Activated T-helper 1 cell treated with anti-CD3 and anti-CD28 coated beads, Interleukin-2, amount 50 U/mL, for 16 hours (primary cell): Measurements from ENCODE around the gene AMBRA1.
A peak's percentile ranks its signal among the peaks of the same experiment; 100 is the strongest.
"Not testable (repeated sequence)": the region's sequence is repeated elsewhere in the genome, so short reads cannot be mapped to it uniquely, and the experiment has no call there.

Source experiments
- DNase-seq, 2 donors: peaks; one replicate each; pipeline ENCODE4 v3.0.0-alpha.2; 2020; ENCODE audit warnings: low read depth in 1 of 2, low spot score in 1 of 2

The AMBRA1 gene

DNA sequence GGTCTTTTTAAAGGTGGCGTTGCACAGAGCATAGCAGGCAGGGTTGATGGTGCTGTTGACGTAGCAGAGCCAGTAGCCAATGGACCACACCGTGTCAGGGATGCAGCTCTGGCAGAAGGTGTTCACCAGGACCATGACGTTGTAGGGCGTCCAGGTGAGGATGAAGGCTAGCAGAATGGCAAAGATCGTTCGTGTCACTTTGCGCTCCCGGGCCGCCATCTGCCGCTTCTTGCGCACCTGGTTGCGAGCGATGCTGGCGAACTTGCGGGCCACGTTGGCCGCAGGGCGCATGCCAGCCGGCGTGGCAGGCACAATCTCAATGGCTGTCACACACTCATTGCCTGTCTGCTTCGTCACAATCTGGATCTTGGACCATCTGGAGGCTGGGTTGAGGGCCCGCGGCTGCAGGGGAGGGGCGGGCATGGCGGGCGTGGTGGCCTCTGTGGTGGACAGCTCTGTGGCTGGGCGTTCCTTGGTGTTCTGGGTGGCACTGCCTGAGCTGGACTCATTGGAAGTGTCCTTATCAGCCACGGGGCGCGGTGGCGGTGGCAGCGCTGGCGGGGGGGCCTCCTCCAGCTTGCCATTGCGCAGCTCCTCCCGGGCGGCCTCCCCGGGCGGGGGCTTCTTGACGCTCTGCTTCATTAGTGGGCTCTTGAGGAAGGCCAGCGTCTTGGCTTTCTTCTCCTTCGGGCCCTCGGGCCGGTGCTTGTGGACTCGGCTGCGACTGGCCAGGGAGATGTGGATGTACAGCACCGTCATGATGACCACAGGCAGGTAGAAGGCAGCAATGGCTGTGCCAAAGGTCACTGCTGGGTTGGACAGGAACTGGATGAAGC, 208.4 kb downstream of the AMBRA1 start:
- DNase-seq = no peak

DNA sequence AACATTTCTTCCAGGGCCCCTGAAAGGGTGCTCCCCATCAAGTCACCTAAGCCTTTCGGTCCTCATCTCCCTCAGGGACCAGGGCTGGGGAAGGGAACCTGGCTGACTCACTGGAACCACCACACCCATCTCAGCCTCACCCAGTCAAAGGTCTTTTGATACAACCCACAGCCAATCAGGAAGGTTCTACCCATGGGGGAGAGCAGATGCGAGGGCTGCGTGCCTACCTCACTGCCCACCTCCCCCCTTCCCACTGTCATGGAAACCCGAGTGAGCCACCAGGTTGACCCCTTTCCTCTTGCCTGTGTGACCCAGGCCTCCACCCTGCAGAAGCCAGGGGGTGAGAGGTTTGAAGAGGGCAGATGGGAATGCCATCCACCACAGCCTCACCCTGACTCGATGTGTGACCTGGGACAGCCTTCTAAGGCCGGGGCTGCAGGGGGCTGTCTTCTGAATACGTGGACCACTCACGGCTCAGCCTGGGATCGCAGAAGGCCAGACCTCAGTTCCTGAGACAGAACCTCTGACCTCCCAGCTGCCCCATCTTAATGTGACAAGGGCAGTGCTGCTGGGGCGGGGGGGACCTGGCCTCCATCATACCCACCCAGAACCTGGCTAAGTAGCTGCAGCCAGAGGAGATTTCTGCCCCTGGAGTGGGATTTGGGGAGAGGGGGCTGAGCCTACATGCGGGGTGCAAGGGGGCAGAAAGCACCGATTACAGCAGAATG, 209.7 kb downstream of the AMBRA1 start:
- DNase-seq = no peak

GRCh38 chr11:46383404-46383758, 210.4 kb downstream of the AMBRA1 start:
- DNase-seq = no peak

- no peak for DNase-seq
Measured at GRCh38 chr11:46382646-46383403, 211.0 kb downstream of the AMBRA1 start.

GRCh38 chr11:46381819-46382645, 211.8 kb downstream of the AMBRA1 start:
- no peak for DNase-seq

DNA sequence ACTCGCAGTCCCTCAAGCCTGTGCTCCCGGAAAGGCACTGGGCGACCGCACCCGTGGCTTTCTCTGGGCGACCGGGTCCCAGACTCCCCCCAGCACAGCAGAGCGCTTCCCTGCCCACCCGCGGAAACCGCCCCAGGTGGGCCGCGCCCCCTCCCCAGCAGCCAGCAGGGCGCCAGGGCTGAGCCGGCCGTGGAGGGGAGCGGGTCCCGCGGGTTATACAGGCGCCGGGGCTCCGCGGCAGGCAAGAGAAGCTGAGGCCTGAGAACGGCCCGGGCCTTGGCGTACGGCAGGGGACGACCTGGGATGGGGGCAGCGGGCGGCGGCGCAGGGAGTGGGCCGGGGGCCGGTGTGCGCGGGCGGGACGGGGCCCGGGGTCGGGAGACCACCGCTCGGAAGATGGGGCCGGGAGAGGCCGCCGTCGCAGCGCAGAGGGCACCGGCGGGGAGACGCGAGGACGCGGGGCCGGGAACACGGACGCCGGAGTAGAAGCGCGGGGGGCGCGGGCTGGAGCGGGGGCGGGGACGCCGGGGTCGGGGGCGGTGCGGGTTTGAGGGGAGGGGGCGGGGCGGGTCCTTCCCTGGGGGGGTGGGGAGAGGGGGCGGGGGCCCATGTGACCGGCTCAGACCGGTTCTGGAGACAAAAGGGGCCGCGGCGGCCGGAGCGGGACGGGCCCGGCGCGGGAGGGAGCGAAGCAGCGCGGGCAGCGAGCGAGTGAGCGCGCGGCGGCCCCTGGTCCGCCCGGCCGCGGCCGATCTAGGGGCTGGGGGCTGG, 212.6 kb downstream of the AMBRA1 start, which contains the start of gene MDK:
TSS of gene MDK (plus strand) at position 622 of the 771 bp plus-strand sequence. CDS start 389 bp downstream, outside the sequence.
- no peak for DNase-seq

DNA sequence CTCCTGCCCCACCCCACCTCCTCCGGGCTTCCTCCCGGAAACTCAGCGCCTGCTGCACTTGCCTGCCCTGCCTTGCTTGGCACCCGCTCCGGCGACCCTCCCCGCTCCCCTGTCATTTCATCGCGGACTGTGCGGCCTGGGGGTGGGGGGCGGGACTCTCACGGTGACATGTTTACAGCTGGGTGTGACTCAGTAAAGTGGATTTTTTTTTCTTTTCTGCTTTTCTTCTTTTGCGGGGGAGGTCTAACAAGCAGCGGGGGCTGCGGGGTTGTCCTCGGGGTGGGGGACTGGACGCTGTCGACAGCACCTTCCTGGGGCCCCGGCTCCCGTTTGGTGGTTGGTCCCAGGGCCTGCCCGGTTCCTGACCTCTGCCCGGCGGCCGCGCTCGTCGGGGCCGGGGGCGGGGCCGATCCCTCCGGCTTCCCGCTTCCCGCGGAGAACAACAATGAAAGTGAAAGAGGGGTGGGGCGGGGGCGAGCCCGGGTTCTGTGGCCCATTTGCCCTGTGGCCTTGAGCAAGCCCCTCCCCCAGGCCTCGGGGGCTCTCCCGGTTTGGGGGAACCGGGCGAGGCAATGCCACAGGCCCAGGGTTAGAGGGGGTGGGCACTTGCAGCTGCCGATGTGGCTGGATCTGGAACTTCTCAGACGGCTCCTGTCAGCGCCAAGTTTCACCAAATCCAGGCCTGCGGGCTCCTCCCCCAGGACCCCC, 213.3 kb downstream of the AMBRA1 start:
- DNase-seq = peak in 1 of 2 donors; percentile 43

DNA sequence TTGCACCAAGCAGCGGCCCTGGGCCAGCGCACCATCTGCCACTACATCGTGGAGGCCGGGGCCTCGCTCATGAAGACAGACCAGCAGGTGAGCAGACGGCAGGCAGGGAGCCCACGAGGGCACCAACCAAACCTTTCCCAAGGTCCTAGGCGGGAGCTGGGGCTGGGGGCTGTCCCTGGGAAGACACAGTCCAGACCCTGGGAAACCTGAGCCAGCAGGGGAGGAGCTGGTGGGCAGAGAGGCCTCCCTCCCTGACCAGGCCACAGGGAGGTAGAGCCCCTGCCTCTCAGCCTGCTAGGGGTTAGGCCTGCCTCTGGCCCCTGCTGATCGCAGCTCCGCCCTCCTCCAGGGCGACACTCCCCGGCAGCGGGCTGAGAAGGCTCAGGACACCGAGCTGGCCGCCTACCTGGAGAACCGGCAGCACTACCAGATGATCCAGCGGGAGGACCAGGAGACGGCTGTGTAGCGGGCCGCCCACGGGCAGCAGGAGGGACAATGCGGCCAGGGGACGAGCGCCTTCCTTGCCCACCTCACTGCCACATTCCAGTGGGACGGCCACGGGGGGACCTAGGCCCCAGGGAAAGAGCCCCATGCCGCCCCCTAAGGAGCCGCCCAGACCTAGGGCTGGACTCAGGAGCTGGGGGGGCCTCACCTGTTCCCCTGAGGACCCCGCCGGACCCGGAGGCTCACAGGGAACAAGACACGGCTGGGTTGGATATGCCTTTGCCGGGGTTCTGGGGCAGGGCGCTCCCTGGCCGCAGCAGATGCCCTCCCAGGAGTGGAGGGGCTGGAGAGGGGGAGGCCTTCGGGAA, 214.1 kb downstream of the AMBRA1 start:
- DNase-seq = not testable (repeated sequence)

GRCh38 chr11:46378811-46379481, 214.9 kb downstream of the AMBRA1 start:
- no peak for DNase-seq

- DNase-seq = no peak
Measured at GRCh38 chr11:46378296-46378695, 215.5 kb downstream of the AMBRA1 start.

DNA sequence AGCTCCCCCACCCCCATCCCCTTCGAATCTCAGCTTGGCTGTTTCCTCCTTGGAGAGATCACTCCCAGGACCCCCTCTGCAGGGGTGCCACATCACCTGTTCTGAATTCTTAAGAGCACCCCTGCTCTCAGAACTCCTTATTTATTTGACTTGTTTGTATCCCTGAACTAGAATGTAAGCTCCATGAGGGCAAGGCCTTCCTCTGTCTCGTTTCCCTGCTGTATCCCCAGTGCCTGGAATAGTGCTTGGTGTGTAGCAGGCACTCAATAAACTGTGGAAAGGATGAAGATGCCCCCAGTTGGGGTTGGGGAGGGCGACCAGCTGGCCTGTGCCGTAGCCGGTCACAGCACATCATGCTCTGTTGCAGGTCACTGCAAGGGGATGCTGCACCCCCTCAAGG, 216.0 kb downstream of the AMBRA1 start:
- DNase-seq = no peak

DNA sequence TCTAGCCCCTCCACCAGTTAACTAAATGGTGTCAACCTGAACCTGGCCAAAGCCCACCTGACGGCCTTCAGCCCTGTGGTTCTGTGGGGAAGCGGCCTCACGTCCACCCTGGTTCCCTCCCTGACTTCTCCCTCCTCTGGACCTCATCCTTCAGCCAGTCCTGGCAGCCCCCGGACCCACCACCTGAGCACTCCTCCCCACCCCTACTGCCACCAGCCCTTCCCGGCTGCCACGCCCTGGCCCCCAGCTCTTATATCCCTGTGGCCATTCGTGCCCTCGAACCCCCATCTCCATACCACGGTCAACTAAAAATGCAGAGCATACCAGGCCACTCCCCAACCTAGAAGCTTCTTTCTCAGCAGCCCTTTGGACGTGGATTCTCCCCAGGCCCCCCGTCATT, 216.5 kb downstream of the AMBRA1 start:
- DNase-seq = no peak

DNA sequence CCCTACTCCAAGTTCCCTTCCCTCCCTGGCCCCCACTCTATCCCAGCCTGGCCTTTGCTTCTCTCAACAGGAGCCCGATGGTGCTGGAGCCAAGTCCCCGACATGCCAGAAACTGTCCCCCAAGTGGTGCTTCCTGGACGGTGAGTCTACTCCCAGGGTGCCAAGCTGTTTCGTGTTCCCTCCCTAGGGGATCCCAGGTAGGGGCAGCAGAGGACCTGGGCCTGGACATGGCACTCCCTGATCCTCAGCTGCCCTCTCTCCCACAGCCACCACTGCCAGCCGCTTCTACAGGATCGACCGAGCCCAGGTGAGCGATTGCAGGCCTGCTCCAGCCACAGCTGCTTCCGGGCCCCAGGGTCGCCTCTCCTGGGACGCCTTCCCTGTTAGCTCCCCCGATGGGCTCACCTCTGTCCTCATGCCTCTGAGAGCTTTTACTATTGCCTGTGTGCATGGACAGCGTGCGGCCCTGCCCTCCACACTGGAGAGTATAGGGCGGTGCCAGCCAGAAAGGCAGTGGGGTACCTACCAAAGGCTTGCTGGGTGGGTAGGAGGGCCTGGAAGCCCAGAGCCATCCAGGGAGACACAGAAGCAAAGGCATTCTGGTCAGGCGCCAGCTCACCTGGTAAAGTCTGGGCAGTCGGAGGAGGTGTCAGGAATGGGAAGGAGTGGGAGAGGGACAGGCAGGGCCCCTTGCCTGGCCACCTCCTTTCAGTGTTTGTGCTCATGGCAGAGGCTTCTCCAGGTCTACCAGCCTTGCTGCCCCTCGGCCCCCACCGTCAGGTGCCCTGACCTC, 217.4 kb downstream of the AMBRA1 start:
- DNase-seq = no peak

DNA sequence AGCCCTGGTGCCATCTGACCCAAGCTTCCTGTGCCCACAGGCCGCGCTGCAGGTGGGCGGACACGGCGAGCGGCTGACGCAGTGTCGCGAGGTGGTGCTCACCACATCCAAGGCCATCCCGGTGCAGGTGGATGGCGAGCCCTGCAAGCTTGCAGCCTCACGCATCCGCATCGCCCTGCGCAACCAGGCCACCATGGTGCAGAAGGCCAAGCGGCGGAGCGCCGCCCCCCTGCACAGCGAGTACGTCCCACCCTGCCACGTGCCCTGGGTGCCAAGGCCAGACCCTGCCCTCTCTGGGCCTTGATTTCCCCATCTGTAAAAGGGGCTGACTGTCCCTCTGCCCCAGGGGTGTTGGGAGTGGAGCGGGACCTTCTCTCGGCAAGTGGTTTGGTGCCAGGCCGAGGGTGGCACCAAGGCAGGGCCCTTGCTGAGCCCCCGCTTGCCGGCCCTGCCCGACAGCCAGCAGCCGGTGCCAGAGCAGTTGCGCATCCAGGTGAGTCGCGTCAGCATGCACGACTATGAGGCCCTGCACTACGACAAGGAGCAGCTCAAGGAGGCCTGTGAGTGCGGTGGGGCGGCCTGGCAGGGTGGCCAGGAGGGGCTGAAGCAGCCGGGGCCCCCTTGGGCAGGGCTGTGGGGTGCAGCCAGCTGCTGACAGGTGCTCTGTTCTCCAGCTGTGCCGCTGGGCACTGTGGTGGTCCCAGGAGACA, 218.3 kb downstream of the AMBRA1 start:
- DNase-seq = no peak

DNA sequence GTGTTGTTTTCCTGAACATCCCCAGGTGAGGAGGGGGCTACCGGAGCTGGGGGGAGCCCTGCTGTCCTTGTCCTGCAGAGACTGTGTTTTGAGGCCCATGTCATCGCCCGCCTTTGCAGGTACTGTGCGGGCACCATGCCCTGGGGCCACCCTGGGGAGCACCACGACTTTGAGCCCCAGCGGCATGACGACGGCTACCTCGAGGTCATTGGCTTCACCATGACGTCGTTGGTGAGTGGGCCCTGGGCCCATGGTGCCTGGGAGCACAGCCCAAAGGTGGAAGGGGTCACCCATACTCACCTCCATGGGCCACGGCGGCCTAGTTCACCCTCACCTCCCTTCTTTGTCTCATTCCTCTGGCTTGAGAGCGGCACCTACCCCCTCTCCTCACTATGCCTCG, 219.0 kb downstream of the AMBRA1 start:
- DNase-seq = no peak
